Erythroblast (primary cell): ENCODE results near the gene STAMBP.
A peak's percentile ranks its signal among the peaks of the same experiment; 100 is the strongest.
"Not testable (repeated sequence)": the region's sequence is repeated elsewhere in the genome, so short reads cannot be mapped to it uniquely, and the experiment has no call there.

Experiments used
- DNase-seq, 2 experiments: peaks; one replicate each; lab custom pipeline; 2025; lab: John Stamatoyannopoulos, UW
- GATA1 ChIP-seq: IDR thresholded peaks from 2 replicates; pipeline ENCODE4 v1.6.1; 2011; ENCODE audit warnings: low read depth, mild to moderate bottlenecking, control low read depth, low read length, moderate library complexity
- POLR2A ChIP-seq: IDR thresholded peaks from 2 replicates; pipeline ENCODE4 v1.6.1; 2011; ENCODE audit warnings: mild to moderate bottlenecking, low read length

STAMBP gene

DNA sequence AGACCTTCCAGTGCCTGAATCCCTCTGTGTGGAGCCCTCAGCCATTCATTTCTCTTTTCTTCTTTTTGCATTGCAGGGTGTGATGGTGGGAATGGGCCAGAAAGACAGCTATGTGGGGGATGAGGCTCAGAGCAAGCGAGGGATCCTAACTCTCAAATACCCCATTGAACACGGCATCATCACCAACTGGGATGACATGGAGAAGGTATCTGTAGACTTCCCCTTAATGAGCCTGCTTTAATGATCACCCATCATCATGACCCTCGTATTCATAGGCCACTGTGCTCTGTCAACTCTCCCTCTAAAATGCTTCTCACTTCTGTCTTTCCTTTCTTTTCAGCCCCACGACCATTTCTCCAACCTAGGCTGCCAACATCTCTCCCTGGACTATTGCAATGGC lies 73.5 kb downstream of the STAMBP start:
- DNase-seq = no peak
- TF ChIP-seq GATA1 (no peak), POLR2A (no peak)

DNA sequence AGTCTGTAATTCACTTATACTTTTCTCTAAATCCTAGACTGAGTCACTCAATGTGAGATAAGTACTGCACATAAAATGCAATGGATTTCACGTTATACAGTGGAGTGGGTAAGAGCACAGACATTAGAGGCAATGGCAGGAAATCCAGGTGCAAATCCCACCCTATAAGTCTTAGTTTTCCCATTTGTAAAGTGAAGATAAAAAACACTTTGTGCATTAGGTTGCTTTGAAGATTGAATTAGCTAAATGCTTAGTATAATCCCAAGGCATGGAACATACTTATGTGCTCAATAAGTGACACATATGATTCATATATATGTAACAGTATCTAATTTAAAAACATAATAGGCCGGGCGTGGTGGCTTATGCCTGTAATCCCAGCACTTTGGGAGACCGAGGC lies 74.6 kb downstream of the STAMBP start:
- no peak for TF ChIP-seq GATA1
- no peak for TF ChIP-seq POLR2A
- DNase-seq = no peak

DNA sequence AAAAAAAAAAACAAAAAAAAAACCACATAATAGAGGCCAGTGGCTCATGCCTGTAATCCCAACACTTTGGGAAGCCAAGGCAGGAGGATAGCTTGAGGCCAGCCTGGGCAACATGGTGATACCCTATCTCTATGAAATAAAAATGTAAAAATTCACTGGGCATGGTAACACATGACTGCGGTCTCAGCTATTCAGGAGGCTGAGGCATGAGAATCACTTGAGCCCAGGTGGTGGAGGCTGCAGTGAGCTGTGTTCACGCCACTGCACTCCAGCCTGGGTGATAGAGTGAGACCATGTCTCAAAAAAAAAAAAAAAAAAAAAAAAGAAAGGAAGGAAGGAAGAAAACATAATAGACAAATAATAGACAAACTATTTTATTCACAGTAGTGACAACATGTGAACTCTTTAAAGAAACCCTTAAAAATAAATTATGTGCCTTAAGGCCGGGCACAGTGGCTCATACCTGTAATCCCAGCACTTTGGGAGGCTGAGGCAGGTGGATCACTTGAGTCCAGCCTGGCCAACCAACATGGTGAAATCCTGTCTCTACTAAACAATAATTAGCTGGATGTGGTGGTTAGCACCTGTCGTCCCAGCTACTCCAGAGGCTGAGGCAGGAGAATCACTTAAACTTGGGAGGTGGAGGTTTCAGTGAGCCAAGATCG lies 75.3 kb downstream of the STAMBP start:
- DNase-seq = not testable (repeated sequence)

DNA sequence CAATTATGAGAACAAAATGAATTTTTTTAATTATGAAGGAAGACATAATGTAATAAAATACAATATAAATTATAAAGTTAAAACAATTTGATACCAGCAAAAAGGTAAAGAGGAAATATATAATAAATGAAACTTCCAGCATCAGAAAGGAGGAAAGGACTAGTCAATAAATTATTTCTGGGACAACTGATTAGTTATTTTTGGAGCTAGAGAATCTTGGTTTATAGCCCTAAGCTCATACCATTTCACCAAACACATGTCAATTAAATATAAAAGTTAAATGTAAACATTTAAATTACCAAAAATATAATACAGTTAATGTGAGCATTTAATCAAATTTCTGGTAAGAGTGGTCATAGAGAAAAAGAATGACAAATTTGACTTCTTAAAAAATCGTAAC lies 76.2 kb downstream of the STAMBP start:
- no peak for DNase-seq
- TF ChIP-seq GATA1 (no peak), POLR2A (no peak)

DNA sequence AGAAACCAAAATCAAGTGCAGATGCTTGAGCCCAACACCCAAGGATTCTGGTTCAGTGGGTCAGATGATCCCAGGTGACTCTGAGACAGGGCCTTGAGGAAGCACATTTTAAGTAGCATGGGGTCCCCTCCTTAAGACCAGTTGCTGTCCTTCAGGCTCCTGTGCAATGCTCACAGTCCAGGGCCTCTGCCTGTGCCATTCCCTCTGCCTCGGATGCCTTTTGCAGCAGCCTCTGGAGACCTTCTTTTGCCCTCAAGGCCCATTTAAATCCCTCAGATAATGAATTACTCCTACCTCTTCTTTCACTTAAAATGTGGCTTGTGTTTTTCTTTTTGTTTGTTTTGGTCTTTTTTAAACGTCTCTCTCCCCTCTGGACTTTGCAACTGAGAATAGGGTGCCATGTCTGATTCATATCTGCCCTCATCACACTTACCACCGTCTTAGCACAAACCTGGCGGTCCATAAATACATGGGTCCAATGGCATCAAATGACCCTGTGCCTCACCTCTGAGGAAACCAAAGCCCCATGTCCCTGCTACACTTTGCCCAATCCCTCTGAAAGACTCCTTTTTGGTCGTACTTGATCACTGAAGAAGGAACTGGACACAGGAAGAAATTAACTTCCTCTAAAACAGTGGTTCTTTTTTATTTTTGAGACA lies 78.2 kb downstream of the STAMBP start:
- TF ChIP-seq GATA1 (no peak), POLR2A (no peak)
- no peak for DNase-seq

DNA sequence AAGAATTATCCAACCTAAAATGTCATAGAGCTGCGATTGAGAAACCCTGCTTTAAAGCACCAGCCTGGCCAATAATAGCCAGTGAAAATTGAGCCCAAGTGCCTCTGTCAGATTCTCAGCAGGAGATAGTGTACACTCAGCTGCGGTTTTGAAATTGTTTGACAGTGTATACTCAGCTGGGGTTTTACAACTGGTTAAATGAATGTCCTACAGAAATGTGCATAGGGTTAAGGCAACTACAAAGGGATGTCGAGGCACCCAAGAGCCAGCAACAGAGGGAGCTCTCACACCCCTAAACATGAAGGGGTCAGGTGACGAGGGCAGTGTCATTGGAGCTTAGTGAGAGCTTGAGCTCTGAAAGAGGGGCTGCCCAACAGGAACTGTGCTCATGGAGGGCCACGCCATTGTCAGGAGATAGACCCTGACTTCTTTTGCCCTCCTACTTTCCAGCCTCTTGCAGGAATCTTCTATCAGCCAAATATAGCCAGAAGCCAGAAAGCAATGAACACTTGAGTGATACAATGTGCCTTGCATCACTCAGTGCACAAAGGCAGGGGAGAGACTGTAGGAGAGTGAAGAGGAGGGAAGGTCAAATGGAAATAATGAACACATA lies 79.2 kb downstream of the STAMBP start:
- TF ChIP-seq POLR2A (no peak), GATA1 (no peak)
- peak; percentile 65 to 77 for DNase-seq

DNA sequence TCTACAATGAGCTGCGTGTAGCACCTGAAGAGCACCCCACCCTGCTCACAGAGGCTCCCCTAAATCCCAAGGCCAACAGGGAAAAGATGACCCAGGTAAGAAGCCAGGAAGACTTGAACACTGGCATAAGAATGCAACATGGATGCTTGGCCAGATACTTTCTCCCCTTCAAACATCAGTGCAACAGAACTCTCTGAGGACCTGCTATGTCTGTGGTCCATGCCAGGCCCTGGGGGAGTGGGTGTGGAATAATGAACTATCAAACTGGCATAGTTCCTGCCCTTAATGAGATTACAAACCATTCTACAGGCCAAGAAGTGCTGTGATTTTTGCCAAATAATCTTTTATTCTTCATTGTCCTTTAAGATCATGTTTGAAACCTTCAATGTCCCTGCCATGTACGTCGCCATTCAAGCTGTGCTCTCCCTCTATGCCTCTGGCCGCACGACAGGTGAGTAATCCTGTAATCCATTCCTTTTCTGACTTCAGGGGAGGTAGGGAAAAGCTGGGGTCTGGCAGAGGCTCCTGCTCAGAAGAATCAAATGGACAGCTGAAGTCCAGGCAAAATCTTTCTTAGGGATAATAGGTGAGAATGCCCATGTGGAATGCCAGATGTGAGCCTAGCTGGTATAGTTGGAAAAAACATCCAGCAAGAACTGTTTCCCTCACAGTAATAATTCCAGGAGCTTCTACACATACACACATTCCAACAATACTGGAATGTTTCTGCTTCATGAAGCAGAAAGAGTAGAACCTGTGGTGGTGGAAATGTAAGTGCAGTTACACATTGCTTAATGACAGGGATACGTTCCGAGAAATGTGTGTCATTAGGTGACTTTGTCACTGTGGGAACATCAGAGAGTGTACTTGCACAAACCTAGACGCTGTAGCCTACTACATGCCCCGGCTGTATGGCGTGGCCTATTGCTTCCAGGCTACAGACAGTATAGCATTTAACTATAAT lies 80.2 kb downstream of the STAMBP start:
- TF ChIP-seq GATA1 = no peak
- no peak for TF ChIP-seq POLR2A
- no peak for DNase-seq

DNA sequence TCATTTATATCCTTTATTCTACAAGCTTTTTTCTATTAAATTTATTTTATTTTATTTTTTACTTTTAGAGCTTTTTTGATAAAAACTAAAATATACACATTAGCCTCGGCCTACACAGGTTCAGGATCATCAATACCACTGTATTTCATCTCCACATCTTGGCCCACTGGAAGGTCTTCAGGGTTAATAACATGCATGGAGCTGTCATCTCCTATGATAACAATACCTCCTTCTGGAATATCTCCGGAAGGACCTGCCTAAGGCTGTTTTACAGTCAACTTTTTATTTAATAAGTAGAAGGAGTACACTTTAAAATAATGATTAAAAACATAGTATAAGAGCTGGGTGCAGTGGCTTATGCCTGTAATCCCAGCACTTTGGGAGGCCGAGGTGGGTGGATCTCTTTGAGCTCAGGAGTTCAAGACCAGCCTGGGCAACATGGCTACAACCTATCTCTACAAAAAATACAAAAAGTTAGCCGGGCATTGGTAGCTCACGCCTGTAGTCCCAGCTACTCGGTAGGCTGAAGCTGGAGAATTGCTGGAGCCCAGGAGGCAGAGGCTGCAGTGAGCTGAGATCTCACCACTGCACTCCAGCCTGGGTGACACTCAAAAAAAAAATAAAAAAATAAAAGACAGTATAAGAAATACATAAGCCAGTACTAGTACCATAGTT lies 82.2 kb downstream of the STAMBP start:
- DNase-seq = no peak
- no peak for TF ChIP-seq POLR2A
- no peak for TF ChIP-seq GATA1

DNA sequence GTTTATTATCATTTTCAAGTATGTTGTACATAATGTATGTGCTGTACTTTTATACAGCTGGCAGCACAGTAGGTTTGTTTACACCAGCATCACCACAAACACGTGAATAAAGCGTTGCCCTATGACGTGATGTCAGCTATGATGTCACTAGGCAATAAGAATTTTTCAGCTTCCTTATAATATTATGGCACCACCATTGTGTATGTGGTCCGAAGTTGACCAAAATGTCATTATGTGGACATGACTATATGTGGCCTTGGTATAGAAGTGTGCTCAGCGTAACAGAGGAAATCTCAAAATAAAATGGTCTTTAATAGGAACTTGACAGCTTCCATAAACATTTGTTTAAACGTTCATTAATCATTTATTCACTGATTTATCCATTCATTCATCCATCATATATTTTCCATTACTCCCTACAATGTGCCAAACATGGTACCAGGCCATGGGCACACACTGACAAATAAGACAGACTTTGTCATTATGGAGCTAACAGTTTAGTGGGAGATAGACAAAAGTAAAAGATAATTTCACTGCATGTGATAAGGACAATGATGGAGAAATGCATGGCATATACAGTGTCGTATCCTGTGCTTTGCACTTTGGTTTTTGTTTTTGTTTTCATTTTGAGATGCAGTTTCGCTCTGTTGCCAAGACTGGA lies 82.9 kb downstream of the STAMBP start:
- DNase-seq = no peak
- TF ChIP-seq POLR2A (no peak), GATA1 (no peak)

DNA sequence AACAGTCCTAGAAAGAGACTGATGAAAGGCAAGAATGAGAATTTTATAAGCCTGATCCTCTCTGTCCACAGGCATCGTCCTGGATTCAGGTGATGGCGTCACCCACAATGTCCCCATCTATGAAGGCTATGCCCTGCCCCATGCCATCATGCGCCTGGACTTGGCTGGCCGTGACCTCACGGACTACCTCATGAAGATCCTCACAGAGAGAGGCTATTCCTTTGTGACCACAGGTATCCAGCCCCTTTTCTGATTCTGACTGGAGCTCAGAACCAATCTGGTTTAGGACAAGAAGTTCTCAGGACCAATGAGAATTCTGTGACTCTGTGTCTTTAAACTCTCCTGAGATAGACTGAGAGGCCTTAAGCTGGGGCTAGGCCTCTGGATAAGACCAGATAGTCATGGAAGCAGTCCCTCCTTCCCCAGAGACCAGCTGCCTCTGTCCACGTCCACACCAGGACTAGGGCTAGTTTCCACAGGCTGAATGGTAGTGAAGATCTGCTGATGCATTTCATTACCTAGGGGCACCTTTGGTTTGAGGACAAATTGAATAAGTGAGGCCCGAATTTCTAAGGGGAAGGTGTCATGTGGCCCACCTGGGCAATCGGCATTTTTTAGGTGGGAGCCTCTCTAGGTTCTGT lies 84.8 kb downstream of the STAMBP start:
- TF ChIP-seq GATA1 (no peak), POLR2A (no peak)
- DNase-seq = no peak

DNA sequence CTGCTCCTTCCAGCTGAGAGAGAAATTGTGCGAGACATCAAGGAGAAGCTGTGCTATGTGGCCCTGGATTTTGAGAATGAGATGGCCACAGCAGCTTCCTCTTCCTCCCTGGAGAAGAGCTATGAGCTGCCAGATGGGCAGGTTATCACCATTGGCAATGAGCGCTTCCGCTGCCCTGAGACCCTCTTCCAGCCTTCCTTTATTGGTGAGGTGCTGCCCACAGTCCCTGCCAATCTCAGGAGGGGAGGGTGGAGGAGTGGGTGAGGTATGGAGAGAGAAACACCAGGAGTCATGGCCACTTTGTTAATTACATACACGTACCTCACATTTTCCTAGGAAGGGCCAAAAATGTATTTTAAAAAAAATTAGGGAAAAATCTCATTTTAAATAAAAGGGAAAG lies 85.9 kb downstream of the STAMBP start:
- TF ChIP-seq GATA1 = no peak
- TF ChIP-seq POLR2A = no peak
- DNase-seq = no peak

DNA sequence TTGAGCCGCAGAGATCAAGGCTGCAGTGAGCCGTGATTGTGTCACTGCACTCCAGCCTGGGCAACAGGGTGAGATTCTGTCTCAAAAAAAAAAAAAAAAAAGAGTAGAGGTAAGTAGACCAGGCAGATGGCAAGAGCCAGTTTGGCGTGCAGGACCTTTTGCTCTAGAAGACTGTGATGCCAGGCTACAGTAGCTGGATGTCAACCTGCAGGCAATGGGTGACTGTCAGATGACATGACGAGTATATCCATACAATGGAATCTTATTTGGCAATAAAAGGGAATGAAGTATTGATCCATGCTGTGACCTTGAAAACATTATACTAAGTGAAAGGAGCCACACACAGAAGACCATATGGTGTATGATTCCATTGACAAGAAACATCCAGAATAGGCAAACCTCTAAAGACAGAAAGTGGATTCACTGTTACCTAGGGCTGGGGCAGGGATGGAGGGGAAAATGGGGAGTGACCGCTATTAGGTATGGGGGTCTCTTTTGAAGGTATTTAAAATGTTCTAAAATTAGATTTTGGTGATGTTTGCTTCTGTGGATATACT lies 86.8 kb downstream of the STAMBP start:
- no peak for TF ChIP-seq GATA1
- no peak for TF ChIP-seq POLR2A
- no peak for DNase-seq
